ENCODE results near the gene ZMYND8. TPM values are rescaled to one million over a fixed set of nuclear protein-coding genes. Genes with fewer than 3 reads are reported as not detected.

ZMYND8 gene
- total and polyA plus RNA-seq, 9 donors, result 12.2 to 18.9 (median 16.0) TPM

DNA sequence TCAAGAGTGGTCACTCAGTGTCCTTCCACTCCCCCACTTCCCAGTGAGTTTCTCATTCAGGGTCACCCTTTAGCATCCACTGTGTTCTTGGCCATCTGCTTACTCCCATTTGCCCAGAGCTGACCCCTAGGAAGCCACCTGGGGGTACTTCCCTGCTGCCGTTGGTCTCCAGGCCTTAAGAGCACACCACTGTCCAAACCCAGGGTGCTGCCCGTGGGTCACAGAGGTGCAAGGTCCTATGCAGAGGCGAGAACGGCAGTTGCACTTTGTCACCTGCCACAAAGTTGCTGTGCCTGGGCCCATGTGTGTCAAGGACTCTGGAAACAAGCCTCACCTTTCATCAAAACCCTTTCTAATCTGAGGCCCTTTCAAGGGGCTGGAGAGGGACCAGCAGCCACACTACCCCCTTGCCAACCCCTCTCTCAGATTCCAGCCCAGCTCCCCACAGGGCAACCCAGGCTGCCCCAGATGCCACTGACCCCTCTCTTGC, 191.1 kb downstream of the ZMYND8 start:
- Histone ChIP-seq H3K4me1 (ENCODE audit: control insufficient read depth, insufficient read depth, low read length) (peaks cover 9% of the 10 kb centered on the region), H3K4me3 (ENCODE audit: low read length) (no peak overlapping the region), H3K27me3 (ENCODE audit: control insufficient read depth, insufficient read depth, low read length) (peaks cover 2% of the 10 kb centered on the region), H3K9me3 (replicated peaks; ENCODE audit: control insufficient read depth, low read depth, low read length) (no peaks in the 10 kb centered on the region), H3K27ac (ENCODE audit: low read length) (no peak overlapping the region), H3K36me3 (ENCODE audit: control insufficient read depth, insufficient read depth, low read length) (no peaks in the 10 kb centered on the region)
- WGBS (ENCODE audit: insufficient coverage), result 74% methylated on average over 4 of the region's 4 CpGs
- DNase-seq, result no peak

DNA sequence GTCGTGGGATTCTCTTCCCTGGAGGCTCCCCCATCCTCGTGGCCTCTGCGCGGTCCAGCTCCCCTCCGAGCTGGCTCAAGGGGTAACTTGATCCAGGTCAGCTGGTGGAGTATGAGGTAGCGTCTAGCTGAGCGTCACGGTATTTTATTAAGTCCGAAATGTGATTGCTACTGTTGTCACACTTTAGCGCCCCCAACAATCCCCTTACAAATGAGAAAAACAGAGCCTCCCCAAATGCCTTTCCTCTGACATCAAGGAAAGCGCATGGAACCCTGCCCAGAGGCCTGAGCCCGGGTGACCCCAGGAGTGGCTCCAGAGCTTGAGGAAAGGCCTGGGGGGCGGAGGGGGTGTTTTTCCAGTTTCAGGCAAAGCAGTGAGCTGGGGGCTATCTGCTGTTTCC, 192.4 kb downstream of the ZMYND8 start:
- H3K4me3 ChIP-seq (ENCODE audit: low read length), result no peak overlapping the region
- H3K27ac ChIP-seq (ENCODE audit: low read length), result peak overlapping the region; percentile 35
- peak; percentile 64 for DNase-seq
- 47% methylated on average over 3 of the region's 13 CpGs for WGBS (ENCODE audit: insufficient coverage)
- H3K27me3 ChIP-seq (ENCODE audit: control insufficient read depth, insufficient read depth, low read length), result peaks cover 2% of the 10 kb centered on the region
- H3K36me3 ChIP-seq (ENCODE audit: control insufficient read depth, insufficient read depth, low read length), result no peaks in the 10 kb centered on the region
- H3K9me3 ChIP-seq (replicated peaks; ENCODE audit: control insufficient read depth, low read depth, low read length), result no peaks in the 10 kb centered on the region
- peaks cover 9% of the 10 kb centered on the region for H3K4me1 ChIP-seq (ENCODE audit: control insufficient read depth, insufficient read depth, low read length)

DNA sequence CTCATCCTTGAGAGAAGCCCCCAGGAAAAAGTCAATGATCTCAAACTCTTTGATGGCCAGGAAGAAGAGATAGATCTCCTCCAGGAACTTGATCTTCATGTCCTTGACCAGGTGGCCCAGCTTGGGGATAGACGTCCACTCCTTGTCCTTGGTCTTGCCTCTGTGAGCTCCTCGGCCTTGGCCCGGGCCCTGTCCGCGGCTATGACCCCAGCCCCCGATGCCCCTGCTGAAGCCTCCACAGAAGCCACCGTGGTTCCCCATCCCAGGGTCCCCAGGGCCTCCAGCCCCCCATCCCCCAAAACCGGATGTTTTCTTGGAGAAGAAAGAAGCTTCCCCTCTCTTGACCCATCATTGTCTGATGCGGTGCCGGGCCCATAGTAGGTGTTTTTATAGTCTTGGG, 195.1 kb downstream of the ZMYND8 start:
- peaks cover 9% of the 10 kb centered on the region for H3K4me1 ChIP-seq (ENCODE audit: control insufficient read depth, insufficient read depth, low read length)
- H3K4me3 ChIP-seq (ENCODE audit: low read length), result no peak overlapping the region
- H3K36me3 ChIP-seq (ENCODE audit: control insufficient read depth, insufficient read depth, low read length), result no peaks in the 10 kb centered on the region
- H3K27ac ChIP-seq (ENCODE audit: low read length), result no peak overlapping the region
- 100% methylated on average over 5 of the region's 10 CpGs for WGBS (ENCODE audit: insufficient coverage)
- DNase-seq, result no peak
- no peaks in the 10 kb centered on the region for H3K27me3 ChIP-seq (ENCODE audit: control insufficient read depth, insufficient read depth, low read length)
- no peaks in the 10 kb centered on the region for H3K9me3 ChIP-seq (replicated peaks; ENCODE audit: control insufficient read depth, low read depth, low read length)

DNA sequence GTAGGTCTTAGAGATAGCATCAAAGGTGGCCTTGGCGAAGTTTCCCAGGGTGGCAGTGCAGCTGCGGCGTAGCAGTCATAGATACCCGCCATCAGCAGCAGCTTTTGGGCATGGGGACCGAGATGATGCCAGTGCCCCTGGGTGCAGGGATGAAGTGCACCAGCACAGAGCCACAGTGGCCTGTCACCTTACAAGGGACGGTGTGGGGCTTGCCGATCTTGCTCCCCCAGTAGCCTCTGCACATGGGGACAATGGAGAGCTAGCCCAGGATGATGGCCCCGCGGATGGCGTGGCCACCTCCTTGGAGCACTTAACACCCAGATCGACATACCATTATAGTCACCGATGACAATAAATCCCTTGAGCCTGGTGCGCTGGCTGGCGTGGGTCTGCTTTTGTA, 195.5 kb downstream of the ZMYND8 start:
- DNase-seq, result no peak
- no peaks in the 10 kb centered on the region for H3K27me3 ChIP-seq (ENCODE audit: control insufficient read depth, insufficient read depth, low read length)
- H3K27ac ChIP-seq (ENCODE audit: low read length), result no peak overlapping the region
- H3K9me3 ChIP-seq (replicated peaks; ENCODE audit: control insufficient read depth, low read depth, low read length), result no peaks in the 10 kb centered on the region
- H3K4me3 ChIP-seq (ENCODE audit: low read length), result no peak overlapping the region
- WGBS (ENCODE audit: insufficient coverage), result 88% methylated on average over 9 of the region's 14 CpGs
- peaks cover 9% of the 10 kb centered on the region for H3K4me1 ChIP-seq (ENCODE audit: control insufficient read depth, insufficient read depth, low read length)
- no peaks in the 10 kb centered on the region for H3K36me3 ChIP-seq (ENCODE audit: control insufficient read depth, insufficient read depth, low read length)

DNA sequence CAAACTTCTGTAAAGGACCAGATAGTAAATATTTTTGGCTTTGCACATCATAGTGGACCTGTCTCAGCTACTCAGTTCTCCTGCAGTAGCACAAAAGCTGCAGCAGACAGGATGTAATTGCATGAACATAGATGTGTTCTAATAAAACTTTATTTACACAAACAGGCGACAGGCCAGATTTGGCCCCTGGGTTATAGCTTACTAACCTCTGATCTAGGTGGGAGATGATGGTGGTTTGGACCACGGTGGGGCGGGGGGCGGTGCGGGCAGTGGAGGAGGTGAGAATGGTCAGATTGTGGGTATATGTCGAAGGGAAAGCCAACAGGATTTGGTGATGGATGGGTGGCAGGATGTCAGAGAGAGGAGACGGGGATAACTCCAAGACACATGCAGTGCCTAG, 196.3 kb downstream of the ZMYND8 start:
- H3K36me3 ChIP-seq (ENCODE audit: control insufficient read depth, insufficient read depth, low read length), result no peaks in the 10 kb centered on the region
- H3K4me1 ChIP-seq (ENCODE audit: control insufficient read depth, insufficient read depth, low read length), result peaks cover 9% of the 10 kb centered on the region
- no peak overlapping the region for H3K4me3 ChIP-seq (ENCODE audit: low read length)
- H3K27me3 ChIP-seq (ENCODE audit: control insufficient read depth, insufficient read depth, low read length), result no peaks in the 10 kb centered on the region
- H3K27ac ChIP-seq (ENCODE audit: low read length), result no peak overlapping the region
- 90% methylated on average over 6 of the region's 7 CpGs for WGBS (ENCODE audit: insufficient coverage)
- no peak for DNase-seq
- no peaks in the 10 kb centered on the region for H3K9me3 ChIP-seq (replicated peaks; ENCODE audit: control insufficient read depth, low read depth, low read length)

Other genes starting within 250 kb of the ZMYND8 start
- 19.1 TPM for gene NCOA3, start 145.2 kb upstream of the ZMYND8 start, total RNA-seq
- gene NCOA3, start 145.2 kb upstream of the ZMYND8 start, polyA plus RNA-seq (ENCODE audit: insufficient read depth in 1 of 8, insufficient read length in 8 of 8, low replicate concordance in 1 of 8), result 10 to 100 TPM; 11.0 to 18.5 (median 14.1) TPM